GM19324 (cell line): ENCODE measurements around the gene DOCK1.
"Not testable (repeated sequence)": the region's sequence is repeated elsewhere in the genome, so short reads cannot be mapped to it uniquely, and the experiment has no call there.

Experiments
- ATAC-seq: cut with Tn5 transposase; IDR thresholded peaks from one replicate; pipeline ENCODE4 v1.9.1; 2021; ENCODE audit warnings: mild to moderate bottlenecking, moderate library complexity; ENCODE audit not compliant: unreplicated experiment, low FRiP score

DOCK1 gene

DNA sequence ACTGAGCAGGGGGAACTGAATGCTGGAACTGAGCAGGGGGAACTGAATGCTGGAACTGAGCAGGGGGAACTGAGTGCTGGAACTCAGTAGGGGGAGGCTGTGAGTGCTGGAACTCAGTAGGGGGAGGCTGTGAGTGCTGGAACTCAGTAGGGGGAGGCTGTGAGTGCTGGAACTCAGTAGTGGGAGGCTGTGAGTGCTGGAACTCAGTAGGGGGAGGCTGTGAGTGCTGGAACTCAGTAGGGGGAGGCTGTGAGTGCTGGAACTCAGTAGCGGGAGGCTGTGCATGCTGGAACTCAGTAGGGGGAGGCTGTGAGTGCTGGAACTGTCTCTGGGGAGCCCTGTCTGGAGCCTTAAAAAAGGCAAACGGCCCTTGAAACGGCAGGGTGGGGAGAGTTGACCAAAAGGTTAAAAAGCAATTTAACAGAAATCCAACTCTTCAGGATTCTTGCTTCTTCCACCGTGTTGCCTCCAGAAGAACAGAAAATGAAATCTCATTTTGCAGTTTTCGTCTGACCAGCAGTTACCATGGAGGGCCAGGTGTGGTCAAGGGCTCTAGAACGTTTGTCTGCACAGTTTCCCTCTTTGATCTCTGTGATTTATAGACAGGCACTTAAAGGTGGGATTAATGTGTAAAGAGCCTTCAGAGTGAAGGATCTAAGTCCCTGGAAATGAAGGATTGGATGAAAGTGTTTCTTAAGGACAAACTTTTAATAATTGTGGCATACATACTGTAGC, 19.1 kb downstream of the DOCK1 start:
- no peak for ATAC-seq

GRCh38 chr10:126924915-126925300, 19.7 kb downstream of the DOCK1 start:
- no peak for ATAC-seq

- ATAC-seq, result no peak
Observed at GRCh38 chr10:126926568-126926967, 21.3 kb downstream of the DOCK1 start.

GRCh38 chr10:126927799-126928198, 22.6 kb downstream of the DOCK1 start:
- ATAC-seq, result no peak

DNA sequence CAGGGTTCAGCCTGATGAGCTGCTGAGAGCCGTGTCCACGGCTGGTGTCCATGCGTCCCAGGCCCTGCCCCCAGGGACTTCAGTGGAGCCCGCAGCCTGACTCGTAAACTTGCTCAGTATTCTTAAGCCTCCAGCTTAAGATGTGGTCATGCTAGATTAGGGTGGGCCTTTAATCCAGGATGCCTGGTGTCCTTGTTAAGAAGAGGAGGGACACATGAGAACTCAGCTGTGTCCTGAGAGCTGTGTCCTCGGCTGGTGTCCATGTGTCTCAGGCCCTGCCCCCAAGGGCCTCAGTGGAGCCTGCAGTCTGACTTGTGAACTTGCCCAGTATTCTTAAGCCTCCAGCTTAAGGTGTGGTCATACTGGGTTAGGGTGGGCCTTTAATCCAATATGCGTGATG, 23.0 kb downstream of the DOCK1 start:
- no peak for ATAC-seq

GRCh38 chr10:126929391-126929790, 24.2 kb downstream of the DOCK1 start:
- no peak for ATAC-seq

DNA sequence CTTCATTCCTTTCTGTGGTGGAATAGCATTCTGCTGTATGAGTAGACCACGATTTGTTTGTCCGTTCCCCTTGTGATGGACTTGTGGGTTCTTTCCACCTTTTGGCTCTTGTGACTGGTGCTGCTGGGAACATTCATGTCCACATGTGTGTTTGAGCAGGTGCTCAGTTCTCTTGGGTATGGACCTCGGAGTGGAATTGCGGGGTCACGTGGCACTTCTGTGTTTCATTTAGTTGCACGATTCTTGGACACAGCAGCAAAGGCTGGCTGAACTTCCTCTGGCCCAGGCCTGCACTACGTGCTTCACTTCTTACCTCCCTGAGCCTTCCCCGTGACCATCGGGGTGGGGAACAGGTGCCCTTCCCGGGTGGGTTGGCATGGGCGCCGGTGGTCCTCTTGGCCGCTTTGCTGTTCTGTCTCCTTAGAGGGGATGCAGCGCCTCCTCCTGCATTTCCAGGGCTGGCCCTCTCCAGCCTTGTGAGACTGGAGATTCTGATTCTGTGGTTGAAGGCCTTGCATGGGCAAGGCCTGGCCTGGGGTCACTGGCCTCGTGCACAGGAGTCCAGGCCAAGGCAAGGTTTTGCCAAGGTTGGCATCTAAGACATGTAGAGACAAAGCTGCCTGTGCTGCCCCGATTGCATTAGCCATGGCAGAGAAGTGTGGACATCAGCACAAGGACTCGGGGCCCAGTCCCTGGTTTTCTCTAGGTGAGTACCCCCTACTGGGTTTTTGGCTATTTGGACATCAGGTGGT, 25.1 kb downstream of the DOCK1 start:
- no peak for ATAC-seq

DNA sequence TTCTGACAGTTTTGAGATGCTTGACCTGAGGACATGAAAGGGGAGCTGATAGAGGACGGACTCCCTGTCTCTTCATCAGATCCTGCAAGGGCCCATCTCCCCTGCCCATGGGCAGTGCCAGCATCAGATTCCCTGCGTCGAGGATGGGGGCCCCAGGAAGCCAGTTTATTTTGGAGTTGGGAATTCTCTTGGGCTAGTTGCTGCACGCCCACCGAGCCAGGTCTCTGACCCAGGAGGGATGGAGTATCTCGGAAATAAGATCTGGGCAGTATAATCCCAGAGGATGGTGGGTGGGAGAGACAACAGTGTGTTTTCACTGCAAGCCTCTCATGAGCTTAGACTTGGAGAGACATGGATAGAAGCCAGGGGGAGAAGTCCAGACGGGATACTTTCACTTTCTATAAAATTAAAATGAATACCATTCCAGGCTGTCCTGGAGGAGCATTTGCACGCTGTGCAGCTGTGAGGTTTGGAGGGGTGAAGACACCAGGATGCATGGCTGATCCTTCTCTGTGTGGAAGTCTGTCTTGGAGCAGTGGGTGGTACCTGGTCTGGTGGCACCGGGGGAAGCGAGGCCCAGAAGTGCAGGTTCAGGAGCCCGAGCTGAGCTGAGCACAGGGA, 25.8 kb downstream of the DOCK1 start:
- ATAC-seq, result no peak

GRCh38 chr10:126931544-126931943, 26.3 kb downstream of the DOCK1 start:
- no peak for ATAC-seq

GRCh38 chr10:126932516-126932915, 27.3 kb downstream of the DOCK1 start:
- no peak for ATAC-seq

DNA sequence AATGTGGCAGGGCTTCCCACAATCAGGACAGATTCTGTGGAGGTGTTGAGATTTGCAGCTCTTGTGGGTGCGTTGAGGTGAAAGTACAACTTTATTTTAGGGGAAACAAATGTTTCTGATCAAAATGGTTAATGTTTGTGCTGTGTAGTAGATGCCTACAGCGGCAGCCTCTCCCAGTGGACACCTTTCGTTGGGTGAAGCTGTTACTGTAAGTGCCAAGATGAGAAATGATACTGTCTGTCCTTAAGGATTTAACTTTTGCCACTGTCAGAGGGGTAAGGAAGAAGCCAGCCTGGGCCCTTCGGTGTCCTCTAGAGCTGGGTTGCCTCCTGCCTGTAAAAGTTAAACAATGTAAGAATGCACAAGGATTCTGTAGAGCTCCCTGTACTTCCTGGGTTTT, 27.9 kb downstream of the DOCK1 start:
- ATAC-seq, result no peak

DNA sequence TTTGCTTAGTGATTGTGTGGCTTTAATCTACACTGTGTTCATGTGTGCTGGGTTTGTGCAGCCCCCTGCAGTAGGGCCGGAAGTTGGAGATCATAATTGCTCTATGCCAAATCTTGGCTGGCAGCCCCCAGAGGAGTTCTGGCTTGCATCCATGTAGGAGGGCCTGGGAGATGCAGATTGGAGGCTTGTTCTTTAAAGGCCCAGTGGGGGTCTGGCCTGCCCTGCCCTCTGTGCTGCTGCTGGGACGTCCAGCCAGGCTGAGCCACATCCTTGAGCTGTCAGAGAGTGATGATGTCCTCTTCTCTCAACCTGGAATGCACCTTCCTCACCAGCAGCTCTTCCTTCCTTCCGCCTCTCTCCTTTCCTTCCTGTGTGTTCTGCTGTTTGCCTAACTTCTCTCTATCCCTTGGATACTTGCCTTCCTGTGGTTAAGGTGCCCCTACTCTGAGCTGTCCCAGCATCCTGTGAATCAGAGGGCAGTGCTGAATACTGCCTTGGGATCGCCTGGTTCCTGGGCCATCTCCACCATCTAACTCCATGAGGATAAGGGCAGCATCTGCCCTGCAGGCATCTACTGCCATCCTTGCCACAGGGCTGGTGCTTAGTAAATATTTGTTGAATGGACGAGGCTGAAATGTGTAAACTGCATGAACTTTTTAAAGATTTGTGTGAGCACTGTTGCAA, 30.2 kb downstream of the DOCK1 start:
- ATAC-seq, result no peak

GRCh38 chr10:126937026-126937425, 31.8 kb downstream of the DOCK1 start:
- ATAC-seq, result no peak

- not testable (repeated sequence) for ATAC-seq
Observed at GRCh38 chr10:126938121-126938520, 32.9 kb downstream of the DOCK1 start.

GRCh38 chr10:126939706-126940105, 34.5 kb downstream of the DOCK1 start:
- ATAC-seq, result no peak

- no peak for ATAC-seq
Observed at GRCh38 chr10:126940670-126941310, 35.6 kb downstream of the DOCK1 start.

- ATAC-seq, result no peak
Observed at GRCh38 chr10:126944191-126944590, 39.0 kb downstream of the DOCK1 start.

DNA sequence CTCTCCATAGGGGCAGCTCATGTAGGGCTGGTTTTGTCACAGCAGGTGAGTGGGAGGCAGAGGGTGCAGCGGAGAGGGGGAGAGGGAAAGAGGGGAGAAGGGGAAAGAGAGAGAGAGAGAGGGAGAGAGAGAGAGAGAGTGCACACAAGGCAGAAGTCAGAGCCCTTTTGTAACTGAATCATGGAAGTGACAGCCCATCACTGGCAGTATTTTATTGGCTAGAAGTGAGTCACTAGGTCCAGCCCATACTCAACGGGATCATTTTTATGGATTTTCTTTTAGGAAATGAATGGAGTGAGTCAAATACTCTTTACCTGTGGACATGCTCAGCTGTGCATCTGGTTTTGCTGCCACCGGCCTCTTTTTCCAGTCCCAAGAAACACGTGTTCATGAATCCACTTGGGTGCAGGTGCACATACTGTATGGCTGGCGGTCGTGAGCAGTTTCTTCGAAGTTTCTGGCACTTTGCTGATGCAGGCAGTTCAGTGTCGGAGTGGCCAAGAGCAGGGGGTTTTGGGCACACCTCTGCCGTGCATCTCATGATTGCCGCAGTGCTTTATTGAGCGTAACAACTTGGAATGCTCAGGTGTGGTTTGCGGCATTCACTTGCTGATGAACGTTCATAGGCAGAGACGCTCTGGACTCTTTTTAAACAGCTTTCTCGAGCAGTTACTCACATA, 40.3 kb downstream of the DOCK1 start:
- ATAC-seq, result no peak

DNA sequence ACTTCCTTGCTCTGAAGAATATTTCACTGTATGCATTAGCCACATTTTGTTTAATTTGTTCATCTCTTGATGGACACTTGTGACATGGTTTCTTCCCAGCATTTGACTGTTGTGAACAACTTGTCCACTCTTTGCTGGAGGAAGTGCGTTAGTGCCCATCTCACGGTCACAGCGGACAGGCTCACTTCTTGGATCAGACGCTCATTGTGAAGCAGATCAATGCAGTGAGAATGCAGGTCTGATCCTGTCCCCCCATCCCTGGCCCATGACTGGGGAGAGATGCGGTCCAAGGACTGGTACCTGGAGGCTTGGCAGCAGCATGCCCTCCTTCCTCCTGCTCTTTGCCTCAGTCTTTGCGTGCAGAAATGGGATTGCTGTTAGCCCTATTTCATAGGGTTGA, 41.5 kb downstream of the DOCK1 start:
- ATAC-seq, result no peak
